Fibroblast of lung (primary cell): ENCODE measurements around the gene CLTB. TPM values are rescaled to one million over a fixed set of nuclear protein-coding genes. Genes with fewer than 3 reads are reported as not detected.

Experiments used
- DNase-seq, 2 donors: peaks; one replicate each; pipeline versions ENCODE4 v3.0.0 to v3.0.0-alpha.2; 2010; ENCODE audit warnings: low read depth in 2 of 2
- H2AFZ ChIP-seq: 2 replicates; pipeline ENCODE4 v1.5.1; 2012; ENCODE audit warnings: low read length, control low read depth, inconsistent platforms
- H3K27ac ChIP-seq: 2 replicates; pipeline ENCODE4 v1.5.1; 2011; ENCODE audit warnings: low read length, control low read depth; ENCODE audit not compliant: insufficient read depth
- H3K27me3 ChIP-seq: 2 replicates; pipeline ENCODE4 v1.5.1; 2011; ENCODE audit warnings: mild to moderate bottlenecking, low read length; ENCODE audit not compliant: control insufficient read depth, insufficient read depth
- H3K36me3 ChIP-seq: 2 replicates; pipeline ENCODE4 v1.5.1; 2011; ENCODE audit warnings: low read length; ENCODE audit not compliant: control insufficient read depth, insufficient read depth
- H3K4me1 ChIP-seq: 2 replicates; pipeline ENCODE4 v1.5.1; 2011; ENCODE audit warnings: low read length; ENCODE audit not compliant: control insufficient read depth, insufficient read depth; ENCODE audit errors: extremely low read depth
- H3K4me2 ChIP-seq: 2 replicates; pipeline ENCODE4 v1.5.1; 2011; ENCODE audit warnings: low read length, control low read depth; ENCODE audit not compliant: insufficient read depth; ENCODE audit errors: extremely low read depth
- H3K4me3 ChIP-seq, 4 experiments: fragments of 200-600 bp in 1 of 4; sonication (generic) in 1 of 4; replicated peaks in 1 of 4; 2 replicates each; pipeline ENCODE4 v1.5.1; 2011 to 2016; ENCODE audit warnings: low read length in 4 of 4, low read depth in 3 of 4, mild to moderate bottlenecking in 3 of 4, control low read depth in 2 of 4, inconsistent platforms in 1 of 4, mixed read lengths in 1 of 4; ENCODE audit not compliant: insufficient read depth in 1 of 4; ENCODE audit errors: control extremely low read depth in 1 of 4
- H3K79me2 ChIP-seq: 2 replicates; pipeline ENCODE4 v1.5.1; 2012; ENCODE audit warnings: mild to moderate bottlenecking, low read length, inconsistent platforms; ENCODE audit not compliant: control insufficient read depth, insufficient read depth
- H3K9ac ChIP-seq: 2 replicates; pipeline ENCODE4 v1.5.1; 2011; ENCODE audit warnings: mild to moderate bottlenecking, low read length, control low read depth; ENCODE audit not compliant: insufficient read depth
- H3K9me3 ChIP-seq: 2 replicates; pipeline ENCODE4 v1.5.1; 2012; ENCODE audit warnings: low read depth, low read length; ENCODE audit not compliant: control insufficient read depth, insufficient read depth
- H4K20me1 ChIP-seq: 2 replicates; pipeline ENCODE4 v1.5.1; 2011; ENCODE audit warnings: low read length; ENCODE audit not compliant: control insufficient read depth, insufficient read depth; ENCODE audit errors: extremely low read depth
- CTCF ChIP-seq, 2 donors: IDR thresholded peaks in 1 of 2; conservative IDR thresholded peaks in 1 of 2; 1 replicate in 1 of 2; 2 replicates in 1 of 2; pipeline ENCODE4 v1.5.1; 2011 to 2012; ENCODE audit warnings: low read length in 2 of 2, control low read depth in 1 of 2, inconsistent platforms in 1 of 2, low read depth in 1 of 2, mild to moderate bottlenecking in 1 of 2
- EZH2 ChIP-seq: IDR thresholded peaks from 2 replicates; pipeline ENCODE4 v1.5.1; 2012; ENCODE audit warnings: low read length, control low read depth, mild to moderate bottlenecking; ENCODE audit errors: missing control alignments
- polyA minus RNA-seq: library from RNA; depleted of rRNA, polyadenylated mRNA; stranded (reverse); fragments of >200 nt; gene quantifications from 2 replicates; pipeline ENCODE4 v1.2.3, GENCODE V29; 2011; ENCODE audit warnings: low replicate concordance
- polyA plus RNA-seq, 2 donors: library from polyadenylated mRNA; depleted of rRNA in 1 of 2; stranded (reverse) in 1 of 2; unstranded in 1 of 2; fragments of >200 nt; gene quantifications; 2 replicates each; pipeline ENCODE4 v1.2.1, GENCODE V29; 2011 to 2012; ENCODE audit warnings: missing spikeins in 1 of 2
- total RNA-seq: library from RNA; depleted of rRNA; stranded (reverse); fragments of >200 nt; gene quantifications from 2 replicates; pipeline ENCODE4 v1.2.1, GENCODE V29; 2014

CLTB gene
- 74.2 and 94.3 TPM in 2 replicates for total RNA-seq
- 90.8 and 116 TPM in 2 replicates for polyA plus RNA-seq
- polyA plus RNA-seq (2012), result 98.9 and 144 TPM in 2 replicates
- polyA minus RNA-seq, result 14.7 and 20.6 TPM in 2 replicates

DNA sequence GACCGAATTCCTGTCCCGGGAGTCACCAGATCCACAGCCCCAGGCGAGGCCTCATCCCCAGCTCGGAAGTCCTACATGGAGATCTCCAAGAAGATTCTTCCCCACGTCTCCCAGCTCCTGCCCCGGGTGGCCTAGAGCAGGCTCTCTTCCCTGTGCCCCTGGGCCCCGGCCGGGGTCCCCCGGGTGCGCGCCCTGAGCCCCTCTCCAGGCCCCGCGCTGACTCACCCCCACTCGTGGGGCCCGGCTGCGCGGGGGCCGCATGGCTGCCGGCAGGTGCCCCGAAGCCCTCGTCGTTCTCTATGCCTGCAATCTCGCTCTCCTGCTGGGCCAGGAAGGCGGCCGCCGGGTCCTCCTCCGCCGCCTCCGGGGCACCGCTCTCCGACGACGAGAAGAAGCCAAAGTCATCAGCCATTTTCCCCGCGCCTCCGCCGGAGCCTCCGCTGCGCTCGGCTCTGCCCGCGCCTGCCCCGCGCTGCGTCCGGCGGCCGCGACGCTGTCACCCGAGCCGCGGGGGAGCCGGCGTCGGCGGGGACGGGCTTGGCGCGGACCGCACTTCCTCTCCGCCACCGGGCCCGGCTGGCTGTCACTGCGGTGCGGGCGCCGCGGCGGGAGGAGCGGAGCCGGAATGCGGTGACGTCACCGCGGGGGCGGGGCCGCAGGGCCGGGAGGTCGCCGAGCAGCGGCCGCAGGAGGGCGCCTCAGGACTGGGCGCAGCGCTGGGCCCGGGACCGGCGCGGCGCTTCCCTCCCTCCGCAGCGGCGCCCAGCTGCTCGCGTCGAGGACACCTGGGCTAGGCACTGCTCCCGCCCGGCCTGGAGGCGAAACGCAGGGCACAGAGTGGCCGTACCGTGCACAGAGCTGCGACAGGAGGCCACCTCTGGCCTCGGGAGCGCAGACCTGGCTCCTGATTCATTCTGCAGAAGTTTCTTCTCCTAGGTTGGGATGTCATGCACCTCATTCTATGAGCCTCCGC lies at the start of gene CLTB:
TSS of gene CLTB (minus strand) at position 588 of the 973 bp plus-strand sequence. CDS start at position 412, 176 bp downstream.
- H3K4me3 ChIP-seq, result peak within 1 kb of the TSS; percentile 64 to 87 (median 78)
- H3K27ac ChIP-seq, result peak within 1 kb of the TSS; percentile 91
- DNase-seq, result peak; percentile 77 to 79

DNA sequence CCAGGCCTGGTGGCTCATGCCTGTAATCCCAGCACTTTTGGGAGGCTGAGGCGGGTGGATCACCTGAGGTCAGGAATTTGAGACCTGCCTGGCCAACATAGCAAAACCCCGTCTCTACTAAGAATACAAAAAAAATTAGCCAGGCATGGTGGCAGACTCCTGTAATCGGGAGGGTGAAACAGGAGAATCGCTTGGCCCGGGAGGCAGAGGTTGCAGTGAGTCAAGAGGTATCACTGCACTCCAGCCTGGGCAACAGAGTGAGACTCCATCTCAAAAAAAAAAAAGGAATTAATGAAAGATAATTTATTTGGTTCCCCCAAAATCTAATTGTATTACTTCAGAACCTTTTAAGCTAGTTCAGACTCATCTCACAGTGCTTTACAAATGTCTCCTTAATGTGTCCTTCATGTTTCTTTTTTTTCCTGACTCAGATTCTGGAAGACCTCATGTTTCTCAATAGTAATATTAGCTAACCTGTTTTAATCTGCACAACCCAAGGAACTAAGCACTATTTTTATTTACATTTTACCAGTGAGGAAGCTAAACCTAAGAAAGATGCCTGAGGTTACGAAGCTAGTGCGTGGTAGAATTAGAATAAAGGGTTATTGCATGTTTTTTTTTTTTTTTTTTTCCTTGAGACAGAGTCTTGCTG lies 46.9 kb upstream of the CLTB start:
- no peak overlapping the region for H2AFZ ChIP-seq
- TF ChIP-seq EZH2 (no peak), CTCF (conservative IDR thresholded peaks at IDR 0.05 in 1 of 2, IDR thresholded peaks at IDR 0.05 in 1 of 2; ENCODE audit: low read depth in 1 of 2, low read length in 2 of 2) (no peak)
- no peak overlapping the region for H3K4me2 ChIP-seq
- H3K79me2 ChIP-seq, result peaks cover 61% of the 10 kb centered on the region
- no peak overlapping the region for H3K9ac ChIP-seq
- no peak overlapping the region for H3K4me3 ChIP-seq
- no peaks in the 10 kb centered on the region for H3K9me3 ChIP-seq
- no peaks in the 10 kb centered on the region for H3K4me1 ChIP-seq
- H3K27me3 ChIP-seq, result no peaks in the 10 kb centered on the region
- H4K20me1 ChIP-seq, result no peaks in the 10 kb centered on the region
- DNase-seq, result no peak
- no peaks in the 10 kb centered on the region for H3K36me3 ChIP-seq
- H3K27ac ChIP-seq, result no peak overlapping the region

More for the DNA sequence above, at the start of gene CLTB:
- H3K36me3 ChIP-seq, result no peaks in the 10 kb centered on the region
- H3K27me3 ChIP-seq, result no peaks in the 10 kb centered on the region
- H4K20me1 ChIP-seq, result no peaks in the 10 kb centered on the region
- TF ChIP-seq CTCF (conservative IDR thresholded peaks at IDR 0.05 in 1 of 2, IDR thresholded peaks at IDR 0.05 in 1 of 2; ENCODE audit: low read depth in 1 of 2, low read length in 2 of 2), result peak; percentile 16 to 23
- TF ChIP-seq EZH2, result no peak
- peaks cover 39% of the 10 kb centered on the region for H3K79me2 ChIP-seq
- H3K4me2 ChIP-seq, result peak within 1 kb of the TSS; percentile 84
- H3K4me1 ChIP-seq, result peaks cover 17% of the 10 kb centered on the region
- H3K9ac ChIP-seq, result peak within 1 kb of the TSS; percentile 93
- H3K9me3 ChIP-seq, result no peaks in the 10 kb centered on the region
- H2AFZ ChIP-seq, result peak within 1 kb of the TSS; percentile 82

DNA sequence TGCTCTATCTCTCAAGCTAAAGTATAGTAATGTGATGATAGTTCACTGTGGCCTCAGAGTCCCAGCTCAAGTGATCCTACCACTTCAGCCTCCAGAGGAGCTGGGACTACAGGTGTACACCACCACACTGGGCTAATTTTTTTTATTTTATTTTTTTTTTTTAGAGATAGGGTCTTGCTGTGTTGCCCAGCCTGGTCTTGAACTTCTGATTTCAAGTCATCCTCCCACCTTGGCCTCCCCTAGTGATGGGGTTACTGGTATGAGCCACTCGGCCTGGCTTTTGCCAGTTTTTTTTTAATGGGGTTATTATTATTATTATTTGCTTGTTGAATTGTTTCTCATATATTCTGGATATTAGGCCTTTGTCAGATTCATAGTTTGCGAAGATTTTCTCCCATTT lies 45.0 kb upstream of the CLTB start:
- Histone ChIP-seq H3K4me3 (no peak overlapping the region), H3K9ac (no peak overlapping the region), H3K36me3 (no peaks in the 10 kb centered on the region), H3K4me2 (no peak overlapping the region), H3K4me1 (no peaks in the 10 kb centered on the region), H3K79me2 (peaks cover 70% of the 10 kb centered on the region), H3K27ac (no peak overlapping the region), H3K27me3 (no peaks in the 10 kb centered on the region), H4K20me1 (no peaks in the 10 kb centered on the region), H3K9me3 (no peaks in the 10 kb centered on the region), H2AFZ (no peak overlapping the region)
- TF ChIP-seq EZH2 (no peak), CTCF (conservative IDR thresholded peaks at IDR 0.05 in 1 of 2, IDR thresholded peaks at IDR 0.05 in 1 of 2; ENCODE audit: low read depth in 1 of 2, low read length in 2 of 2) (no peak)
- no peak for DNase-seq
